CD4-positive, alpha-beta T cell (primary cell): ENCODE data around the gene SCRN2. TPM values are rescaled to one million over a fixed set of nuclear protein-coding genes. Genes with fewer than 3 reads are reported as not detected.

Experiments
- ATAC-seq: fragments of 200-7000 bp; cut with Tn5 transposase; one replicate; pipeline ENCODE4 v1.10.0; 2022; ENCODE audit warnings: mild to moderate bottlenecking; ENCODE audit not compliant: poor library complexity
- CTCF ChIA-PET: fragments of 350-600 bp; sonication (Branson Sonifier 250); formaldehyde crosslinking; loops from one replicate; lab custom pipeline; 2021; ENCODE audit warnings: antibody characterized with exemption, inconsistent platforms; lab: Charles Lee
- POLR2A ChIA-PET: fragments of 350-600 bp; sonication (Branson Sonifier 250); formaldehyde crosslinking; loops from one replicate; lab custom pipeline; 2021; ENCODE audit warnings: antibody characterized with exemption, inconsistent platforms; lab: Charles Lee
- DNase-seq, 14 experiments: peaks; one replicate each; pipeline ENCODE4 v3.0.0-alpha.2; 2013 to 2020; ENCODE audit warnings: mixed read lengths in 2 of 14
- H3K27ac ChIP-seq, 2 donors: one replicate each; pipeline versions ENCODE4 v1.5.1 to v1.7.0; 2013; ENCODE audit warnings: low read length in 2 of 2, low read depth in 1 of 2, mild to moderate bottlenecking in 1 of 2
- H3K27me3 ChIP-seq, 2 experiments: 1 replicate in 1 of 2; 2 replicates in 1 of 2; pipeline versions ENCODE4 v1.6.1 to v1.7.0; 2013; ENCODE audit warnings: low read length in 2 of 2, control low read depth in 1 of 2, mild to moderate bottlenecking in 1 of 2, moderate library complexity in 1 of 2; ENCODE audit not compliant: insufficient read depth in 2 of 2, control insufficient read depth in 1 of 2
- H3K36me3 ChIP-seq: one replicate; pipeline ENCODE4 v1.6.1; 2013; ENCODE audit warnings: low read length, control low read depth; ENCODE audit not compliant: insufficient read depth
- H3K4me1 ChIP-seq: one replicate; pipeline ENCODE4 v1.6.1; 2013; ENCODE audit warnings: low read length, control low read depth; ENCODE audit not compliant: insufficient read depth
- H3K4me3 ChIP-seq: one replicate; pipeline ENCODE4 v1.5.1; 2013; ENCODE audit warnings: mild to moderate bottlenecking, low read length, moderate library complexity
- H3K9me3 ChIP-seq, 2 experiments: 1 replicate in 1 of 2; 2 replicates in 1 of 2; pipeline versions ENCODE4 v1.6.1 to v1.7.0; 2013; ENCODE audit warnings: low read length in 2 of 2, mild to moderate bottlenecking in 2 of 2, control low read depth in 1 of 2, moderate library complexity in 1 of 2; ENCODE audit not compliant: control insufficient read depth in 1 of 2, insufficient read depth in 1 of 2
- H3K27ac Mint-ChIP-seq: one replicate; pipeline ENCODE4 v1.8.0; 2020; ENCODE audit warnings: mixed read lengths
- H3K27me3 Mint-ChIP-seq: one replicate; pipeline ENCODE4 v1.8.0; 2021; ENCODE audit warnings: mixed read lengths
- H3K36me3 Mint-ChIP-seq: one replicate; pipeline ENCODE4 v1.8.0; 2021; ENCODE audit warnings: low read depth, mixed read lengths
- H3K4me1 Mint-ChIP-seq: one replicate; pipeline ENCODE4 v1.8.0; 2021; ENCODE audit warnings: low read depth, mixed read lengths
- H3K4me3 Mint-ChIP-seq: one replicate; pipeline ENCODE4 v1.8.0; 2020; ENCODE audit warnings: mild to moderate bottlenecking, mixed read lengths
- H3K9me3 Mint-ChIP-seq: one replicate; pipeline ENCODE4 v1.8.0; 2020; ENCODE audit warnings: mixed read lengths
- intact Hi-C, 2 experiments: fragments of 100-400 bp; cut with DNase I in 1 of 2; cut with micrococcal nuclease in 1 of 2; formaldehyde crosslinking; loops; one replicate each; pipeline versions ENCODE4 v1.15.1 to v1.9.0; 2023 to 2025; cut with DNase I, micrococcal nuclease
- total RNA-seq, 174 experiments: library from RNA in 2 of 174; stranded (reverse) in 2 of 174; gene quantifications; one replicate each; pipeline ENCODE4 v1.2.3 and lab custom pipeline; 2021 to 2026
- TF ChIP-seq, protein P1 (sequence below): fragments of 200-600 bp; IDR thresholded peaks from one replicate; pipeline ENCODE4 v1.8.0; 2022; ENCODE audit warnings: antibody characterized with exemption, mild to moderate bottlenecking

The SCRN2 gene
- total RNA-seq, 2 experiments from 2014 or later: 15.3 to 17.2 TPM

GRCh38 chr17:47877368-47878034 lies 36.4 kb upstream of the SCRN2 start:
- Mint-ChIP-seq H3K9me3 (no peaks in the 10 kb centered on the region), H3K27ac (no peak overlapping the region), H3K36me3 (no peaks in the 10 kb centered on the region), H3K4me3 (no peak overlapping the region), H3K27me3 (peaks cover 48% of the 10 kb centered on the region), H3K4me1 (no peaks in the 10 kb centered on the region)
- DNase-seq (no peak), ATAC-seq (no peak)
- ChIA-PET CTCF (no interaction called here), POLR2A (no interaction called here)
- Histone ChIP-seq H3K36me3 (no peaks in the 10 kb centered on the region), H3K27me3 (peaks cover 18 to 19% of the 10 kb centered on the region in 2 experiments), H3K4me1 (peaks cover 5% of the 10 kb centered on the region), H3K4me3 (no peak overlapping the region), H3K27ac (no peak overlapping the region), H3K9me3 (peaks cover 0 to 3% of the 10 kb centered on the region in 2 experiments)
- intact Hi-C loops: no loop called here
- TF ChIP-seq, protein P1, sequence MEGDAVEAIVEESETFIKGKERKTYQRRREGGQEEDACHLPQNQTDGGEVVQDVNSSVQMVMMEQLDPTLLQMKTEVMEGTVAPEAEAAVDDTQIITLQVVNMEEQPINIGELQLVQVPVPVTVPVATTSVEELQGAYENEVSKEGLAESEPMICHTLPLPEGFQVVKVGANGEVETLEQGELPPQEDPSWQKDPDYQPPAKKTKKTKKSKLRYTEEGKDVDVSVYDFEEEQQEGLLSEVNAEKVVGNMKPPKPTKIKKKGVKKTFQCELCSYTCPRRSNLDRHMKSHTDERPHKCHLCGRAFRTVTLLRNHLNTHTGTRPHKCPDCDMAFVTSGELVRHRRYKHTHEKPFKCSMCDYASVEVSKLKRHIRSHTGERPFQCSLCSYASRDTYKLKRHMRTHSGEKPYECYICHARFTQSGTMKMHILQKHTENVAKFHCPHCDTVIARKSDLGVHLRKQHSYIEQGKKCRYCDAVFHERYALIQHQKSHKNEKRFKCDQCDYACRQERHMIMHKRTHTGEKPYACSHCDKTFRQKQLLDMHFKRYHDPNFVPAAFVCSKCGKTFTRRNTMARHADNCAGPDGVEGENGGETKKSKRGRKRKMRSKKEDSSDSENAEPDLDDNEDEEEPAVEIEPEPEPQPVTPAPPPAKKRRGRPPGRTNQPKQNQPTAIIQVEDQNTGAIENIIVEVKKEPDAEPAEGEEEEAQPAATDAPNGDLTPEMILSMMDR: no peak

DNA sequence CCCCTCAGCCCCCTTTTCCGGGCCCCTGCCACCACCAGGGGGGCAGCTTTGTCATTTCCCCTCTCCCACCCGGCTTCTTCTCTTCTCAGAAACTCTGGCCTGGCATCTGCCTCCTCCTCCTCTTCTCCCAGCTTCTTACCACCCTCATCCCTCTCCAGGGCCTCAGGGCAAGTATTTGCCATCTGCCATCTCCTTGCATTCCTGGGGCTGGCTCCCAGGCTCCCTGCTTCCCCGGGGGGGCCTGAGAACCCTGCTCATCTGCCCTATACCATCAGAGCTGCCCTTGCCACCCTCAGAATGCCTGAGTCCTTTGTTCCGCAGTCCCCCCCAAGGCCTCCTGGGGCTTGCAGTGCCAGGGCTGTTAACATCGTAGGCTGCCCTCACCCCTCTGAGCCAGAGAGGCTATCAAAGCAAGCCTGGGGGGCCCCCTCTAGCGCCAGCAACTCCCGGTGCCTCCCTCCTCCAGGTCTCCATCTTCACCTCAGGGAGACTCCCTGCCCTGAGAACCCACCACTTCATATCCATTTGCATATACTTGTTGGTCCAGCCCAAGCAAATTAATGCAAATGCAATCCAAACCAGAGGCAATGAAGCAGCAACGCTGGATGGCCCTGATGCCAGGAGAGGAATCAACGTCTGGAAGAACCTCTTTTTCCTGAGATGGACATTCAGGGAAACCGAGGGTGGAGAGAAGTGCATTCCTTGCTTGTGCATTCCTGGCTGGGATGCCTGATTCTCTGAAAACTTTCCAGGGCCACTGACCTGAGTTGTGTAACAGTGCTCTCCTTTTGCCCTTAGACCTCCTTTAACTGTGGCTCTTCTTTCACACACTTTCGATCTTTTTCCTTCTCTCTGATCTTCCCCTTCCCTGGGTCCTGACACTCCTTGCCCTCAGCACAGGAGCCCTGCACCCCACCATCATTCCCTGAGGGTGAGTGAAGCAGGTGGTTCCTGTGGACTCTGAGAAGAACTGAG lies 34.2 kb upstream of the SCRN2 start:
- Histone ChIP-seq H3K27ac (no peak overlapping the region), H3K36me3 (no peaks in the 10 kb centered on the region), H3K4me3 (no peak overlapping the region), H3K9me3 (peaks cover 0 to 8% of the 10 kb centered on the region in 2 experiments), H3K4me1 (no peaks in the 10 kb centered on the region), H3K27me3 (peaks cover 35 to 39% of the 10 kb centered on the region in 2 experiments)
- no peaks in the 10 kb centered on the region for H3K36me3 Mint-ChIP-seq
- no peak for DNase-seq
- TF ChIP-seq, protein P1: no peak
- no peaks in the 10 kb centered on the region for H3K9me3 Mint-ChIP-seq
- CTCF ChIA-PET: no interaction called here
- POLR2A ChIA-PET: no interaction called here
- no peak overlapping the region for H3K27ac Mint-ChIP-seq
- H3K27me3 Mint-ChIP-seq: peaks cover 70% of the 10 kb centered on the region
- no peak overlapping the region for H3K4me3 Mint-ChIP-seq
- intact Hi-C loops: no loop called here
- H3K4me1 Mint-ChIP-seq: no peaks in the 10 kb centered on the region
- no peak for ATAC-seq

DNA sequence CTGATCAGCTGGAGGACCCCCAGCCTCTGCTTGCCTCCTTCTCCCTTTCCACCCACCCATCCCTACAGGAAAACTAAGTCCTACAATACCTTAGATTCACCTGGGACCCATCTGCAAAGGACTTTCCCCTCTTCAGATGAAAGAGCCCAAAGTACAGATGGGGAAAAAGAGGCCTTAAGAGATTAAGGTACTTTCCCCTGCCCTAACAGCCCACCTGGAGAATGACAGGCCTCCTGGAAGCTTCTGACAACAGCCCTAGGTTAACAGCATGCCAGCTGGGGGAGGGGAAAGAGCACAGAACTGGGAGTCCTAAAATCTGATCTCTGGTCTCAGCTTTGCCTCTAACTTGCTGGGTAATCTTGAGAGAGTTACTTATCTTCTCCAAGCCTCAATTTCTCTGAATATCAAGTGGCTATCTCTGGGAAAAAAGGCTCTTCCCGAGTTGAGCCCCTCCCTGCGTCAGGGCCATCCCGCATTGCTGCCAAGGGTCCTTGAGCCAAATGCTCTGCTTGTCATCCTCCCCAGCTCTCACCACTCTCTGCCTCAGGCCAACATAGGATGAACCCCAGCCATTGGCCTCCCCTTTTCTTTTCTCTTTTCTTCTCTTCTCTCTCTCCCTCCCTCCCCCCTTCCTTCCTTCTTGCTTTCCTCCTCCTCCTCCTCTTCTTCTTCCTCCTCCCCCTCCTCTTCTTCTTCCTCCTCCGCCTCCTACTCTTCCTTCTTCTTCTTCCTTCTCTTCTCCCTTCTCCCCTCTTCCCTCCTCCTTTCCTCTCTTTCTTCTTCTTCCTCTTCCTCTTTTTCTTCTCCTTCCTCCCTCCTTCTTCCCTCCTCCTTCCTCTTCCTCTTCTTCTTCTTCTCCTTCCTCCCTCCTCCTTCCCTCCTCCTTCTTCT lies 32.4 kb upstream of the SCRN2 start:
- H3K27ac ChIP-seq: no peak overlapping the region
- ChIA-PET CTCF (interaction anchor here (1.2 kb wide), 1 partner anchor 32 kb away, joined by 4 read pairs; the partner anchor contains the start of gene SCRN2), POLR2A (no interaction called here)
- TF ChIP-seq, protein P1: no peak
- no peak overlapping the region for H3K27ac Mint-ChIP-seq
- H3K27me3 Mint-ChIP-seq: peaks cover 76% of the 10 kb centered on the region
- H3K27me3 ChIP-seq: peaks cover 31 to 43% of the 10 kb centered on the region in 2 experiments
- ATAC-seq: no peak
- H3K4me1 ChIP-seq: no peaks in the 10 kb centered on the region
- no peak overlapping the region for H3K4me3 ChIP-seq
- H3K4me1 Mint-ChIP-seq: no peaks in the 10 kb centered on the region
- H3K36me3 Mint-ChIP-seq: no peaks in the 10 kb centered on the region
- no peaks in the 10 kb centered on the region for H3K36me3 ChIP-seq
- intact Hi-C loops: no loop called here
- DNase-seq: no peak
- H3K9me3 ChIP-seq: peaks cover 0 to 8% of the 10 kb centered on the region in 2 experiments
- H3K9me3 Mint-ChIP-seq: no peaks in the 10 kb centered on the region
- no peak overlapping the region for H3K4me3 Mint-ChIP-seq
